HepG2 (cell line): ENCODE data around the gene GRK5. TPM values are rescaled to one million over a fixed set of nuclear protein-coding genes. Genes with fewer than 3 reads are reported as not detected.
A peak's percentile ranks its signal among the peaks of the same experiment; 100 is the strongest.

Experiments
- ARID5B ChIP-seq: IDR thresholded peaks from 2 replicates; pipeline ENCODE4 v1.4.0; 2020; ENCODE audit warnings: mild to moderate bottlenecking, missing genetic modification reagents
- BCL3 ChIP-seq: sonication (generic); formaldehyde crosslinking; IDR thresholded peaks from 2 replicates; pipeline ENCODE4 v1.5.1; 2020; ENCODE audit warnings: mild to moderate bottlenecking, missing genetic modification reagents, moderate library complexity
- BCLAF1 ChIP-seq: fragments of 450-650 bp; IDR thresholded peaks from 2 replicates; pipeline ENCODE4 v1.6.1; 2017; ENCODE audit warnings: mild to moderate bottlenecking
- FOXO4 ChIP-seq: sonication (generic); formaldehyde crosslinking; conservative IDR thresholded peaks from 2 replicates; pipeline ENCODE4 v1.8.1; 2023; ENCODE audit warnings: missing genetic modification reagents
- KDM4B ChIP-seq: sonication (generic); formaldehyde crosslinking; IDR thresholded peaks from 2 replicates; pipeline ENCODE4 v1.4.0; 2020; ENCODE audit warnings: missing genetic modification reagents
- NR2C2 ChIP-seq: sonication (generic); formaldehyde crosslinking; IDR thresholded peaks from 2 replicates; pipeline ENCODE4 v1.4.0; 2020; ENCODE audit warnings: missing genetic modification reagents, mild to moderate bottlenecking, moderate library complexity, borderline replicate concordance
- POGZ ChIP-seq: sonication (generic); formaldehyde crosslinking; IDR thresholded peaks from 2 replicates; pipeline ENCODE4 v1.4.0; 2020; ENCODE audit warnings: mild to moderate bottlenecking, missing genetic modification reagents
- SAP130 ChIP-seq: IDR thresholded peaks from 2 replicates; pipeline ENCODE4 v1.6.1; 2016; ENCODE audit warnings: low read depth
- SMYD3 ChIP-seq: sonication (generic); formaldehyde crosslinking; IDR thresholded peaks from 2 replicates; pipeline ENCODE4 v1.8.1; 2023; ENCODE audit warnings: mild to moderate bottlenecking, missing genetic modification reagents
- SNAPC4 ChIP-seq: sonication (generic); formaldehyde crosslinking; IDR thresholded peaks from 2 replicates; pipeline ENCODE4 v1.4.0; 2020; ENCODE audit warnings: mild to moderate bottlenecking, missing genetic modification reagents
- SOX6 ChIP-seq, 2 experiments: fragments of 450-650 bp in 1 of 2; sonication (generic) in 1 of 2; formaldehyde crosslinking in 1 of 2; IDR thresholded peaks; 2 replicates each; pipeline versions ENCODE4 v1.4.0 to v1.6.1; 2017 to 2020; ENCODE audit warnings: antibody characterized with exemption in 1 of 2, mild to moderate bottlenecking in 1 of 2, missing genetic modification reagents in 1 of 2
- STAG1 ChIP-seq: sonication (generic); formaldehyde crosslinking; IDR thresholded peaks from 2 replicates; pipeline ENCODE4 v1.4.0; 2020; ENCODE audit warnings: missing genetic modification reagents
- TCF7L2 ChIP-seq: IDR thresholded peaks from 2 replicates; pipeline ENCODE4 v1.6.1; 2011; ENCODE audit warnings: mild to moderate bottlenecking, low read depth, low read length, moderate library complexity
- THAP11 ChIP-seq: IDR thresholded peaks from 2 replicates; pipeline ENCODE4 v1.6.1; 2016; ENCODE audit warnings: missing biosample characterization, missing genetic modification reagents
- ZNF296 ChIP-seq: sonication (generic); formaldehyde crosslinking; conservative IDR thresholded peaks from 2 replicates; pipeline ENCODE4 v1.5.0; 2020; ENCODE audit warnings: mild to moderate bottlenecking, missing genetic modification reagents
- ZNF572 ChIP-seq: sonication (generic); formaldehyde crosslinking; IDR thresholded peaks from 2 replicates; pipeline ENCODE4 v1.5.1; 2020; ENCODE audit warnings: mild to moderate bottlenecking, missing genetic modification reagents
- polyA plus RNA-seq, 8 experiments: library from polyadenylated mRNA; depleted of rRNA in 3 of 8; stranded (reverse) in 7 of 8; unstranded in 1 of 8; fragments of >200 nt; fragmentation: Illumina TruSeq in 4 of 8; extraction: Trizol in 4 of 8; gene quantifications; 2 replicates each; pipeline versions ENCODE4 v1.2.1 to v1.2.3, GENCODE V29; 2011 to 2016; ENCODE audit warnings: low read depth in 4 of 8, missing spikeins in 1 of 8, mixed read lengths in 1 of 8; ENCODE audit not compliant: insufficient read depth in 1 of 8
- total RNA-seq, 5 experiments: library from RNA; depleted of rRNA; stranded (reverse); fragments of >200 nt; fragmentation: Illumina TruSeq; extraction: Trizol; gene quantifications; 2 replicates each; pipeline ENCODE4 v1.2.3, GENCODE V29; 2016; ENCODE audit warnings: low read depth in 1 of 5

The GRK5 gene
- total and polyA plus RNA-seq, 2 of the 13 experiments (the other 11 are each of a cell fraction or from before 2014, with no cell fraction given): 10.4 to 12.6 TPM

- no peak for TF ChIP-seq NR2C2 (CRISPR knock-in tag)
- no peak for TF ChIP-seq SMYD3 (CRISPR knock-in tag)
- no peak for TF ChIP-seq STAG1 (CRISPR knock-in tag)
- no peak for TF ChIP-seq ZNF572 (CRISPR knock-in tag)
- TF ChIP-seq BCL3: no peak
- no peak for TF ChIP-seq ZNF296 (CRISPR knock-in tag)
- TF ChIP-seq SOX6 (IDR thresholded peaks at IDR 0.05): no peak
- TF ChIP-seq SOX6 (CRISPR knock-in tag; IDR thresholded peaks at IDR 0.05): peak; percentile 48
- no peak for TF ChIP-seq POGZ (CRISPR knock-in tag)
- TF ChIP-seq SAP130 (CRISPR knock-in tag): peak; percentile 27; the same call in 1 of the 2 replicates
- no peak for TF ChIP-seq TCF7L2
- no peak for TF ChIP-seq THAP11 (CRISPR knock-in tag)
- TF ChIP-seq BCLAF1: no peak
- TF ChIP-seq FOXO4 (CRISPR knock-in tag): no peak
- no peak for TF ChIP-seq KDM4B
- no peak for TF ChIP-seq SNAPC4 (CRISPR knock-in tag)
- peak; percentile 35; the same call in 1 of the 2 replicates for TF ChIP-seq ARID5B (CRISPR knock-in tag)
Measured at GRCh38 chr10:119203006-119203405, 4.4 kb upstream of the GRK5 start (continued).
